Mesendoderm (in vitro differentiated cells): ENCODE data around the gene METAP1D.

Experiments used
- DNase-seq: peaks from one replicate; pipeline ENCODE4 v3.0.0; 2013
- H2AK5ac ChIP-seq: 2 replicates; pipeline ENCODE4 v1.6.1; 2013; ENCODE audit warnings: low read length, inconsistent platforms
- H2BK120ac ChIP-seq: 2 replicates; pipeline ENCODE4 v1.6.1; 2013; ENCODE audit warnings: low read depth, mild to moderate bottlenecking, low read length, moderate library complexity, mixed read lengths
- H2BK15ac ChIP-seq: replicated peaks from 2 replicates; pipeline ENCODE4 v1.6.1; 2013; ENCODE audit warnings: low read depth, mild to moderate bottlenecking, moderate library complexity
- H2BK5ac ChIP-seq: 2 replicates; pipeline ENCODE4 v1.6.1; 2013; ENCODE audit warnings: low read length, inconsistent platforms
- H3K18ac ChIP-seq: 2 replicates; pipeline ENCODE4 v1.6.1; 2013; ENCODE audit warnings: mild to moderate bottlenecking, low read length, mixed read lengths
- H3K23ac ChIP-seq: one replicate; pipeline ENCODE4 v1.6.1; 2013; ENCODE audit warnings: low read length
- H3K27ac ChIP-seq: 2 replicates; pipeline ENCODE4 v1.5.1; 2013; ENCODE audit warnings: low read depth, mild to moderate bottlenecking, inconsistent platforms, low read length, moderate library complexity
- H3K27me3 ChIP-seq: 2 replicates; pipeline ENCODE4 v1.6.1; 2013; ENCODE audit warnings: low read length, control low read depth, mild to moderate bottlenecking, inconsistent platforms; ENCODE audit not compliant: insufficient read depth, poor library complexity
- H3K36me3 ChIP-seq: 2 replicates; pipeline ENCODE4 v1.6.1; 2013; ENCODE audit warnings: low read length, inconsistent platforms; ENCODE audit not compliant: control insufficient read depth, insufficient read depth
- H3K4ac ChIP-seq: one replicate; pipeline ENCODE4 v1.6.1; 2013; ENCODE audit warnings: low read depth, mild to moderate bottlenecking, low read length, moderate library complexity
- H3K4me1 ChIP-seq: 2 replicates; pipeline ENCODE4 v1.6.1; 2013; ENCODE audit warnings: low read depth, low read length, inconsistent platforms; ENCODE audit not compliant: control insufficient read depth
- H3K4me2 ChIP-seq: 2 replicates; pipeline ENCODE4 v1.6.1; 2013; ENCODE audit warnings: low read length
- H3K4me3 ChIP-seq: 2 replicates; pipeline ENCODE4 v1.5.1; 2013; ENCODE audit warnings: mild to moderate bottlenecking, low read length
- H3K56ac ChIP-seq: one replicate; pipeline ENCODE4 v1.6.1; 2013; ENCODE audit warnings: low read length
- H3K79me1 ChIP-seq: 2 replicates; pipeline ENCODE4 v1.6.1; 2013; ENCODE audit warnings: low read length, inconsistent platforms
- H3K79me2 ChIP-seq: 2 replicates; pipeline ENCODE4 v1.6.1; 2013; ENCODE audit warnings: mild to moderate bottlenecking, low read length; ENCODE audit not compliant: control insufficient read depth, insufficient read depth
- H3K9ac ChIP-seq: 2 replicates; pipeline ENCODE4 v1.6.1; 2013; ENCODE audit warnings: low read length, inconsistent platforms
- H4K5ac ChIP-seq: one replicate; pipeline ENCODE4 v1.6.1; 2013; ENCODE audit warnings: low read length
- H4K8ac ChIP-seq: one replicate; pipeline ENCODE4 v1.6.1; 2013; ENCODE audit warnings: low read depth, mild to moderate bottlenecking, control low read depth, low read length, moderate library complexity
- WGBS: extraction: QIAGEN DNeasy Blood & Tissue Kit; methylation state at CpG from one replicate; pipeline ENCODE4 v1.1.7; 2013; ENCODE audit warnings: low lambda C conversion rate, missing lambda C conversion rate; ENCODE audit not compliant: insufficient coverage; ENCODE audit errors: extremely low coverage; 5-methylcytosine and 5-hydroxymethylcytosine counted together

METAP1D gene

DNA sequence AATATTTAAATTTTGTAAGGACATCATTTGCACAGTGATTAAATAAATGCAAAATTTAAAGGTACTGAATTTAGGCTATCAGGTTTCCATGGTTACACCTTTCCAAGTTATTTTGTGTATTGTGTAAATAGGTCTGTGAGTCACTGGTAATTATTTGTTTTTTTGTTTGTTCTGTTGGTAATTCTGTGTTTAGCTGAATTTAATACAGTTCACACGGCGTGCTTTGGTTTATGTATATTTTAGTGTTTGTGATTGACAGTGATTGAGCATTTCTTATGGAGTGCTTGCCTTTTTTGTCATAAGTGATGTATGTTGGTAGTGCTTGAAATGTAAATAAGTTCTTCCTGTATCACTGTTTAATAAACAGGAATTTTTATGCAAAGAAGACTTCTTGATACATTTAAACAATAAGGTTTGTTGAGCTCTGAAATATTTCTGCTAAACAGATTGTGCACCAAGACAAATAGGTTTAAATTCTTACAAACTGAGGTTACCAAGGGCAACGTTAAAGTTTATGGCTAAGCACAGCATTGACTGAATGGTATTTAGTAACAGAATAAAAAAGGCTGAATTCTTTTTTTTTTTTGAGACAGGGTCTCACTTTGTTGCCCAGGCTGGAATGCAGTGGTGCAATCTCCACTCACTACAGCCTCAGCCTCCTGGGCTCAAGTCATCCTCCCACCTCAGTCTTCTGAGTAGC is 47.3 kb downstream of the METAP1D start:
- Histone ChIP-seq H3K27ac (no peak overlapping the region), H2BK120ac (no peak overlapping the region), H3K4me3 (no peak overlapping the region), H2AK5ac (no peak overlapping the region), H3K4me1 (no peaks in the 10 kb centered on the region), H3K18ac (no peak overlapping the region), H3K36me3 (no peaks in the 10 kb centered on the region), H2BK15ac (no peak overlapping the region), H3K79me1 (no peaks in the 10 kb centered on the region), H3K9ac (no peak overlapping the region), H4K5ac (no peak overlapping the region), H3K23ac (no peak overlapping the region), H3K4ac (no peak overlapping the region), H3K4me2 (no peak overlapping the region), H3K56ac (no peak overlapping the region), H2BK5ac (no peak overlapping the region), H3K27me3 (no peaks in the 10 kb centered on the region), H4K8ac (no peak overlapping the region), H3K79me2 (no peaks in the 10 kb centered on the region)
- DNase-seq, result no peak
- WGBS, result no CpG with 5 or more reads among the region's 3 CpGs

- WGBS, result no CpG with 5 or more reads among the region's 8 CpGs
- Histone ChIP-seq H3K23ac (no peak overlapping the region), H3K4ac (no peak overlapping the region), H4K8ac (no peak overlapping the region), H3K4me1 (no peaks in the 10 kb centered on the region), H3K27me3 (no peaks in the 10 kb centered on the region), H2BK15ac (no peak overlapping the region), H3K18ac (no peak overlapping the region), H4K5ac (no peak overlapping the region), H3K9ac (no peak overlapping the region), H2BK5ac (no peak overlapping the region), H3K79me1 (no peaks in the 10 kb centered on the region), H2AK5ac (no peak overlapping the region), H3K79me2 (no peaks in the 10 kb centered on the region), H3K4me2 (no peak overlapping the region), H3K56ac (no peak overlapping the region), H2BK120ac (no peak overlapping the region), H3K27ac (no peak overlapping the region), H3K36me3 (no peaks in the 10 kb centered on the region), H3K4me3 (no peak overlapping the region)
- no peak for DNase-seq
Observed at GRCh38 chr2:172047566-172048507, 48.1 kb downstream of the METAP1D start.

- Histone ChIP-seq H2BK120ac (no peak overlapping the region), H4K5ac (no peak overlapping the region), H4K8ac (no peak overlapping the region), H3K23ac (no peak overlapping the region), H3K4me2 (no peak overlapping the region), H3K56ac (no peak overlapping the region), H2AK5ac (no peak overlapping the region), H3K9ac (no peak overlapping the region), H2BK15ac (no peak overlapping the region), H3K4me1 (no peaks in the 10 kb centered on the region), H3K27me3 (no peaks in the 10 kb centered on the region), H2BK5ac (no peak overlapping the region), H3K79me1 (no peaks in the 10 kb centered on the region), H3K18ac (no peak overlapping the region), H3K27ac (no peak overlapping the region), H3K4me3 (no peak overlapping the region), H3K4ac (no peak overlapping the region), H3K36me3 (no peaks in the 10 kb centered on the region), H3K79me2 (no peaks in the 10 kb centered on the region)
- 100% methylated on average over 1 of the region's 6 CpGs for WGBS
- DNase-seq, result no peak
Observed at GRCh38 chr2:172048508-172049503, 49.1 kb downstream of the METAP1D start.

DNA sequence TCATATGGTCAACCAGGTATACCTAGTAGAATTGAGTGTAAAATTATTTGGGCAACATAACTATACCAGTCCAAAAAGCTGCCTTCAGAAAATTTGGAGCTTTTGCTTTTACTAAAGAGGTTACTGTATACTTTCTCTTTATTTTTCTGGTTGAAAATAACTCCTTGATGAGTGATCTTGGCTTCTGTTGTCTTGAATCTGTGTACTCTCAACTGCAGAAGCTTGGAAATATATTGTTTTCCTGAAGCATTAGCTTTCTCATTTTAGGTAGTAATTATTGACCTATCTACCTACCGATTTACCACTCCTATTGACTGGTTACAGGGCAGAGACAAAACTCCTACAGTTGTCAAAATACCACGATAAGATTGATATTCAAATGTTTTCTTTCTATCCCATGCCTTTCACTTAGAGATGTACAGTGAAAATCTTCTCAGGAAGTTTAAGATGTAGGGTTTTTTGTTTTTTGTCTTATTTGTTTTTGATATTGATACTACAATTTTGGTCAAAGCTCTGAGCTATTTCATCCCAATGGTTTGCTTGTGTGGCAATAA is 49.9 kb downstream of the METAP1D start:
- no peaks in the 10 kb centered on the region for H3K79me2 ChIP-seq
- no peak overlapping the region for H4K8ac ChIP-seq
- no CpG with 5 or more reads among the region's 2 CpGs for WGBS
- H2BK5ac ChIP-seq, result no peak overlapping the region
- H3K4me1 ChIP-seq, result no peaks in the 10 kb centered on the region
- H3K27me3 ChIP-seq, result no peaks in the 10 kb centered on the region
- H4K5ac ChIP-seq, result no peak overlapping the region
- no peak overlapping the region for H2AK5ac ChIP-seq
- H3K18ac ChIP-seq, result no peak overlapping the region
- no peak for DNase-seq
- no peak overlapping the region for H3K23ac ChIP-seq
- H2BK120ac ChIP-seq, result no peak overlapping the region
- H3K4ac ChIP-seq, result no peak overlapping the region
- no peak overlapping the region for H3K9ac ChIP-seq
- H3K36me3 ChIP-seq, result no peaks in the 10 kb centered on the region
- no peak overlapping the region for H3K4me3 ChIP-seq
- no peak overlapping the region for H2BK15ac ChIP-seq
- no peak overlapping the region for H3K27ac ChIP-seq
- H3K79me1 ChIP-seq, result no peaks in the 10 kb centered on the region
- no peak overlapping the region for H3K56ac ChIP-seq
- no peak overlapping the region for H3K4me2 ChIP-seq

GRCh38 chr2:172050479-172051125 is 50.8 kb downstream of the METAP1D start:
- H3K4me2 ChIP-seq, result no peak overlapping the region
- H3K4me3 ChIP-seq, result no peak overlapping the region
- H2AK5ac ChIP-seq, result no peak overlapping the region
- no peak overlapping the region for H2BK5ac ChIP-seq
- H4K8ac ChIP-seq, result no peak overlapping the region
- no peak for DNase-seq
- H2BK15ac ChIP-seq, result no peak overlapping the region
- H4K5ac ChIP-seq, result no peak overlapping the region
- no peak overlapping the region for H3K23ac ChIP-seq
- no peak overlapping the region for H3K9ac ChIP-seq
- H3K79me1 ChIP-seq, result no peaks in the 10 kb centered on the region
- no peaks in the 10 kb centered on the region for H3K79me2 ChIP-seq
- no CpG with 5 or more reads among the region's 1 CpG for WGBS
- H3K4me1 ChIP-seq, result no peaks in the 10 kb centered on the region
- H3K4ac ChIP-seq, result no peak overlapping the region
- H3K27ac ChIP-seq, result no peak overlapping the region
- H2BK120ac ChIP-seq, result no peak overlapping the region
- H3K18ac ChIP-seq, result no peak overlapping the region
- H3K56ac ChIP-seq, result no peak overlapping the region
- no peaks in the 10 kb centered on the region for H3K27me3 ChIP-seq
- no peaks in the 10 kb centered on the region for H3K36me3 ChIP-seq
